HUDEP-2 (cell line): ENCODE measurements around the gene XXYLT1.
A peak's percentile ranks its signal among the peaks of the same experiment; 100 is the strongest.
"Not testable (repeated sequence)": the region's sequence is repeated elsewhere in the genome, so short reads cannot be mapped to it uniquely, and the experiment has no call there.

ENCODE experiments used
- DNase-seq, 76 experiments: peaks; one replicate each; lab custom pipeline; 2025; ENCODE audit not compliant: unreplicated experiment in 76 of 76; lab: John Stamatoyannopoulos, UW

Gene XXYLT1

DNA sequence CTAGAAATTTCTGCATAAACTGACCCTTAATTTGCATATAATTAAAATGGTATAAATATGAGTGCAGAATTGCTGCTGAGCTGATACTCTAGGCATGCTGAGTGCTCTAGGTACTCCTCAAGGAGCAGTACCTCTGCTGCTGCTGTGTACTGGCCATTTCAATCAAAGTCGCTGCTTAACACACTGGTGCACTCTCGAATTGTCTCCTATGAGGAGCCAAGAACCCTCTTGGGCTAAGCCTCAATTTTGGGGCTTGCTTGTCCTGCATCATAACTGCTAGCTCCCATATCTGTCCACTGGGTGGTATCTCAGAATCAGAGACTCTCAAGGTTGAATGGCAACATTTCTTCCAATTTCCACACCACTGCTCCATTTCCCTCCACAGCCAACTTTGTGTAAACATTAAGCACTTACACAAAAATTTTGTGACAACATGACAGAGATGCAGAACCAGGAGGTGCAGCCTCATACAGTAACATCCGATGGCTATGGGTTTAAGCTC, 82.5 kb downstream of the XXYLT1 start:
- DNase-seq, result no peak

DNA sequence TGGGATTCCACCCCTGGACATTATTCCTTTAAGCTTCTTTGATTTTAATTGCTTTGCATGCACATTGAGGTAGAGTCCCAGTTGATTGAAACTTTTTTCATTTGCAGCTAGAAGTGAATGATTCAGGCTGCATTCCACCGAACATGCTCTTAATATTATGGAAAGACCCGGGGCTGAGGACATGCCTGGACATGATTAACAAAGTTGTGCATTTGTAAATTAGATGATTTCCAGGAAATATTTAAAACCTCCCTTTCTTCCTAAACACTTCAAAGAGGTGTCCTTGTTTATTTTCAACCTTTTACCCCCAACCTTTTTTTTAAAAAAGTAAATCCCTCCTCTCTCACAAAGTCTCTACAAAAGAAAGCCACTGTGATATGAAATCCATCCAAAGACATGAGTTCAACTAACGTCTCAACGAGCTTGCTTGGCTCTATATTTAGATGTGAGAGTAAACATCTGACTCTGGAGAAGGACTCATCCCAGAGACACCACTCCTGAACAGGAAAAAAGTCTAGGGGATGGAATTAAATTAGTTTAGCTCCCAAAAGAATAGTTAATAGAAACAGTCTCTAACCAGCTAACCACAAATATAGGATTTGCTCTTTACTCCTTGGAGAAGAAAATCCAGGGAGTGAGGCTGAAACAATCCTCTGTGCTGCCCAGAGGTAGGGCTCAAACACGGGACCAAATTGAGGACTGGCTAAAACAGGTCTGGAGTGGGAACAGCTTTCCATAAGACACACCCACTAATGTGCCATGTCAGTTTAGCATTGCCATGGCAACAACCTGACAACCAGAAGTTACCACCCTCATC, 83.1 kb downstream of the XXYLT1 start:
- DNase-seq, result no peak

DNA sequence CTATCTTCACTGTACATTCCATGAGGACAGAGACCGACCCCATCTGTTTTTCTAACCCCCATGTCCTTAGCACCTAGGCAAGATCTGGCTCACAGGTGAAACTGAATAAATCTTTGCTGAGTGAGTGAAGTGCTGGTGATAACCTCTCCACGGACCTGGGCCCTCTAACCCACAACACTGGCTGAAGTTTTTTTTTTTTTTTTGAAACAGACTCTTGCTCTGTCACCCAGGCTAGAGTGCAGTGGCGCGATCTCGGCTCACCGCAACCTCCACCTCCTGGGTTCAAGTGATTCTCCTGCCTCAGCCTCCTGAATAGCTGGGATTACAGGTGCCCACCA, 84.3 kb downstream of the XXYLT1 start:
- not testable (repeated sequence) for DNase-seq

DNA sequence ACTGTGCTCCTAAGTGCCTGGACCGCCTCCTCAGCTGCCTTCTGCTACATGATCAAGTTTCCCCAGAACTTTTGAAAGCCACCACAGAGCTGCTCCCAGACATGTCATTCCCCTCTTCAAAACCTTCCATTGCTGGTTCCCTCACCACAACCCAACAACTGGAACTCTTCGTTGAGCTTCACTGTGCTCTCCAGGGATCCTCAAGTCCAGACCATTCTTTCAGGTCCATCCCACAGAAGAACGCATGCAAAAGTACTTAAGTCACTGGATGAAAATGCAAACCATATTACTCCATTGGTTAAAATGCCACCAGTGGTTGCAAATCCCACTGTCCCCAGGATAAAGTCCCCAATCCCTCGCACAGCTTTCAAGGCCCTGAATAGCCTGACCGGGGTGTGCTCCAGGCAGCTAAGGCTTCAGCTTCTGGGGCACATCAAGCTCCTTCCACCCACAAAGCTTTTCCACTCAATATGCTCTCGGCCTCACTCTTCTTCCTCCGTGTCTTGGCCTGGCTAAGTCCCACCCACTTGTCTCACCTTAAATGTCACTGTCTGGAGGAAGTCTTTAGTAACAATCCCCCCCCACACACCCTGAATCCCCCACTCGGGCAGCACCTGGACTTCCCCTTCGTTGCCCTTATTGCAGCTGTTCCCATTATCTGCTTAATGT, 84.8 kb downstream of the XXYLT1 start:
- DNase-seq, result no peak

DNA sequence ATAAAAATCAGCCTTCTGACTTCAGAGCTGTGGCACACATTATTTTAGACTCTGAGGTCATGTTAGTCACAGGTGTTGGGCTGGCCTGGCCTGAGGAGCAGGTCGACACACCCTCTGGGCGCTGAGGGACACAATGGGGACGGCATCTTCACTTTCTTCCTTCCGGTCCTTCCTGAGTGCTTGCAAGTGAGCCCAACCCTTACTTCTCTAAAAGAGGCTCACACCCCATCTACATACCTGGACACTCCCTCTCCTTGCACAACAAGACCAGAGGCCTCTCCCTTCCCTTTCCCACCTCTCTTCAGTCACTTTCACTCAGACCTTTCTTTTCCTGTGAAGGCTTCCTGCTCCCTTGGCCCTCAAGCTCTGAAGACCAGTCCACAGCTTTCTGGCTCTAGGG, 85.4 kb downstream of the XXYLT1 start:
- DNase-seq, result no peak

DNA sequence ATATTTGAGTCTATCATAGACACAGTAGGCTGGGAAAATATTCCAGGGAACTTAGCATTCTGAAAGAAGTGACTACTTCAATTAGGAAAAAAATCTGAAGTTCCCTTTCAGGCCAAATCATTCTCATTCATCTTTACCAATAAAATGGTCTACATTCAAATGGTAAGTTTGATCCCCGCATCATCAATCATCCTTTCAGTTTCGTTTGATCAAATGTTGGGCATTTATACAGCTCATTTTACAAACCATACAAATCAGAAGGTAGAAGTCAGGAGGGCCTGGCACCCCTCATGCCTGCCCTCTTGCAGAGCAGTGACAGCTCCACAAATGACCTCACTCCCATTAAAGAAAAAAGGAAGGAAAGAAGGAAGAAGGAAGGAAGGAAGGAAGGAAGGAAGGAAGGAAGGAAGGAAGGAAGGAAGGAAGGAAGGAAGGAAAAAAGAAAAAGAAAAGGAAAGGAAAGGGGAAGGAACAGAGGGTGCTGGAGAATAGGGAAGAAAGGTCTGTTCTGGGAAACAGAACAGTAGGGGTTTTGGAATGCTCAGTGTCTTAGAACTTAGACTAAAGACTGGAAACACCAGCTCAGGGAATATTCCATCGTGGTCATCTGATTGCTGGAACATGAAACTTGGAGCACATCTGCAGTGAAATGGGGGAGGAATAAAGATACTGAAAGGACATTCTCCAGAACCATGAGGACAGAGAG, 86.1 kb downstream of the XXYLT1 start:
- no peak for DNase-seq

DNA sequence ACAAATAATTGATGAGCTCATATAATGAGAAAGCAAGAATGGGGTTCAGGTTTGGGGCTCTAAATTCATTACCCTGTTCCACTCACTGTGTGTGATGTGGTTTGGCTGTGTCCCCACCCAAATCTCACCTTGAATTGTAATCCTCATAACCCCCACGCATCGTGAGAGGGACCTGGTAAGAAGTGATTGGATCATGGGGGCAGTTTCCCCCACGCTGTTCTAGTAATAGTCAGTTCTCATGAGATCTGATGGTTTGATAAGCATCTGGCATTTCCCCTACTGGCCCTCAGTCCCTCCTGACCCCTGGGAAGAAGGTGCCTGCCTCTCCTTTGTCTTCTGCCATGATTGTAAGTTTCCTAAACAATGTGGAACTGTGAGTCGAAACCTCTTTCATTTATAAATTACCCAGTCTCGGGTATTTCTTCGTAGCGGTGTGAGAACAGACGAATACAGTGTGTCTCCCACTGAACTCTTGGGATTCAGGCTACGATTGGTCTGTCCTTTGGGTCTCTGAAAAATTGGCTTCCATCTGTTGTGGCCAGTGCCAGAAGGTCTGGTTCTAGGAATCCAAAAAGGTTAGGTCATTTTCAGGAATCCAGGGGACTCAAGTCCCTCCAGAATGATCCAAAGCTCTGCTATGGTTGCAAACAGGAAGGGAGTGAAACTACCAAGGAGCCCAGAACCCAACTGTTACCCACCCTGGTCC, 87.7 kb downstream of the XXYLT1 start:
- DNase-seq, result no peak

DNA sequence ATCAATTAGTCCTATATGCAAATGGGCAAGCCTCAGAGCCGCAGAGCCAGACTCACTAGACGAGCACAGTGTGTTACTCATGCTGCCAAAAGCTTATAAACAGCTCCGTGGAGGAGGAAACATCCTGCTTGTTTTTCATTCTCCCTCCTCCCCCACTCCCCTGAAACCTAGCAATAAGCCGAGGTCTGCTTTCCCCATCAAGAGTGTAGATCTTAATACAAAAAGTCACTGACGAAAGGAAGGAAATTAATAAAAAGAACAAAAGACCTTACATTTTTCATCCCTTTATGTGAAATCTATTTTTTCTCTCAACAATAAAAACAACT, 88.5 kb downstream of the XXYLT1 start:
- DNase-seq, result no peak

DNA sequence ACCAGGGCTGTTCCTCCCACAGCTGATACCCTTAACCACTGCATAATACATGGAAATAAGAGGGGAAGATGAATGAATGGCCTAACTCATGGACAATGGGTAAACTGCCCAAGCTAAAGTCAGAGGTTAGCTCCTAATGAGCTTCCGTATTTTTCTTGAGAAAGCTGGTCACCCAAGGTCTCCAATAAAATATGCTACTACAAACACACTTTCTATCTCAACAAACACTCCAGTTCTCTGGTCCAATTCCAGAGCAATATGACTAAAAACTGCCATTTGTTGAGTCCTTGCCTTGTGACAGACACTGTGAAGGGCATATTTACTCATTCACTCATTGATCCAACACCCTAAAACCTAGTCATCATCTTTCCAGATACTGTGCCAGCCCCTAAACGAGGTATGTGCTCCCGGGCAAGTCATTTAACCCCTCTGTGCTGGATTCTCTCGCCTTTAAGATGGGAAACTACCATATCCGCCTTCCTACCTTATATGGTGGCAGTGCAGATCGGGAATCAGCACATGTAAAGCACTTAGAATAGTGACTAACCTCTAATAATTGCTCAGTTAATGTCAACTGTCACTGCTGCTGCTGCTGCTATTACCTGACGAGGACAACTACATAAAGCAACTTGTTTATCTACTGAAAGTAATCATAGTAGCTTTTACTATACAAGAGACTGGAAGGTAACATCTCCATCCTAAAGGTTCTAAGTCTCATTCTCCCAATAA, 89.1 kb downstream of the XXYLT1 start:
- no peak for DNase-seq

DNA sequence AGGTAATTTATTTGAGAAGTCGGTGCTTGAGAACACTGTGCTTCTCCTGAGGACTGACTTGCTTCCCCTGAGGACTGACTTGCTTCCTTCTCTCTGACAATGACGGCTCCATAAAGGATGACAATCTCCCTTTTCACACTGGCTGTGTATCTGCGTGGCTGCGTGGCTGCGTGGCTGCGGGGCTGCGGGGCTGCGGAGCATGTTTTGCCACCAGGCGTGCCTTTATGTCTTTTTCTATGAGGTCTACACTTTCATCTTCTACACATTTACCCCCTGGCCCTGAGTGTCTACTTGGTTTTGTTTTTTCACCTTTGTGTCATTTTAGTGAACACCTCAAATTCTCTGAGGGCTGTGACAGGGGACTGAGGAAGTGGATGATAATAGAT, 89.9 kb downstream of the XXYLT1 start:
- DNase-seq, result no peak

DNA sequence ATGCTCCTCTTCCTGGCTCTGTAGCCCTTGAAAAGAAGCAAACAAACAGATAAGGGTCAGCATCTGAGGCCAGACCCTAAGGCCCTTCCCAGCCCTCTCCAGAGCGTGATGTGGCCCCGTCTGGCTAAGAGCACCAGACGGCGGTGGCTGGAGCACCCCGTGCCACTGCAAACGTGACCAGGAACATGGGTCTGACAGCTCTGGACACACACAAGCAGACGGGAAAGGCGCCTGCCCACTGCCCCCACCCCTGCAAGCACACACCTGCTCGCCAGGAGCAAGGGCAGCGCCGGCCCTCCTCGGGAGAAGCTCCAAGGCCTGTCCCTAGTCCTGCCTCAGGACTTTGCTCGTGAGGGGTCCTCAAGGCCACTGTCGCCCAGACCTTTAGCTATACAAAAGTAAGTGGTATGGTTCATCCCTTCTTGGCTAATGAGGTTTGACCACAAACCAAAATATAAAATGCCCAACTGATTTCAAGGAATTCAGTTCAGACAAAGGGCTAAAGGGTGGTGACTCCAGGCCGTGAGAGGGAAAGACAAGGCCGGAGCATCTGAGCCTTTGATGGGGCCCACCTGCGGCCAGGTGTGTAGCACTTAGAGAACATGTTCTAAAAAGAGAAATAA, 90.4 kb downstream of the XXYLT1 start:
- DNase-seq, result no peak

DNA sequence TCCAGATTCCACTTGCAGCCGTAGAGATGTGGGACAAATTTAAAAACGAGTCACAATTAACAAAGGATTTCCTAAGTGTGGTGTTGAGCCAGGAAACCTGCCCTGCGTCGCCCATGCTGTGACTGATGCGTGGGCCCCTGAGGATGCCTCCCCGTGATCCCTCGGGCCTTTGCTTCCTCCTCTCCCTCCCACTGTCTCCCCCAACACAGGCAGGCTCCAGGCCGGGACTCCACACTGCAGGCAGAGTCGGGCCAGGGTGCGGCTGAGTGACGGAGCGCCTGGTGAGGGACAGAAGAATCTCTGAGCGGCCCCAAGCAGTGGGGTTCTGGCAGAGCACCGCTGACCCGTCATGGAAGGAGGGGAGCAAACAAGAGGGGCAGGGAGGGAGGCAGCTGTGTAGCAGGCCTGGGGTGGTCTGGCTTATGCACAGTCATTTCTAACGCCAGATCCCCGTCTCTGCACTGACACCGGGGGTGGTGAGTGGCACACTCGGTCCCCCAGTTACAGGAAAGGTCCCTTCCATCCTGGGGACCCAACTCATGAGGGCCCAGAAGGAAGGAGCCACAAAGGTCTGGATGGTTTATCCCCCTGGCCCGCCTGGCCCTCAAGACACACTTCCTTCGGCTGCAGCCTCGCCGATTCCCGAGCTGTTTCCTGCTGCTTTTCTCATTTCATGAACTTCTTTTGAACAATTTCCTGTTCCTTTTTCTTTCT, 91.0 kb downstream of the XXYLT1 start:
- no peak for DNase-seq

DNA sequence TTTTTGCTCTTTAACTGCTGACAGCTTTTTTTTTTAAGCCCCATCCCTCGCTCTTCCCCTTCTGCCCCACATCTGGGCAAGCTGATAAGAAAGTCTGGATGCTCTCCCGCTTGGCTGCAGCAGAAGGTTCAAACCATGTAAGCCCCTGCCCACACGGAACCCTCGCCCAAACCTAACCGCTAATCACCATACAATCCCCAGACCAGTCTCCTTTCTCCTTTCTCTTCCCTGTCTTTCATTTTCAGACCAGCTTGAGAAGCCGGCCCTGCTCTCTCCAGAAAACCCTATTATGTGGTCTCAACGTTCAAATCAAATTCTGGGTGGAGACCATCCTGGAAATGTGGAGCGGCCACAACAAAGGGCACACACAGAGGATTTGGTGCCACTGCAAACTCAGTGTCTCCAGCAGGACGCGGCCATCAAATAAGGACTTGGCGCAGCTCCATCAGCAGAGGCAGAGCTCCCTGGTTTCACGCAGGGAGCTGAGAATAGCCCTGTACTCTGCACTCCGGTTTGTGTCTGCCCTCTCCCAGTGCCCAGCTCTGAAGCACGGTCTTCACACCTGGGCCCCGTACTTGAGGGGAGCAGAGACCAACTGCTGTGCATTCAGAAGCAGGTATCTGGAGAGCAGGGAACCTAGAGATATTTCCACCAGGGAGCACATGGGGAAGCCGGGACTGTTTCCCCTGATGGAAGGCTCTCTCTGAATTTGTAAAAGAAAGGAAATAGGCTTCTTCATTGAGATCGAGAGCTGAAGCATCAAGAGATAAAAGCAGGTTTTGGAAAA, 92.6 kb downstream of the XXYLT1 start:
- DNase-seq, result peak in 75 of 76 experiments; percentile 53 to 95 (median 84)

DNA sequence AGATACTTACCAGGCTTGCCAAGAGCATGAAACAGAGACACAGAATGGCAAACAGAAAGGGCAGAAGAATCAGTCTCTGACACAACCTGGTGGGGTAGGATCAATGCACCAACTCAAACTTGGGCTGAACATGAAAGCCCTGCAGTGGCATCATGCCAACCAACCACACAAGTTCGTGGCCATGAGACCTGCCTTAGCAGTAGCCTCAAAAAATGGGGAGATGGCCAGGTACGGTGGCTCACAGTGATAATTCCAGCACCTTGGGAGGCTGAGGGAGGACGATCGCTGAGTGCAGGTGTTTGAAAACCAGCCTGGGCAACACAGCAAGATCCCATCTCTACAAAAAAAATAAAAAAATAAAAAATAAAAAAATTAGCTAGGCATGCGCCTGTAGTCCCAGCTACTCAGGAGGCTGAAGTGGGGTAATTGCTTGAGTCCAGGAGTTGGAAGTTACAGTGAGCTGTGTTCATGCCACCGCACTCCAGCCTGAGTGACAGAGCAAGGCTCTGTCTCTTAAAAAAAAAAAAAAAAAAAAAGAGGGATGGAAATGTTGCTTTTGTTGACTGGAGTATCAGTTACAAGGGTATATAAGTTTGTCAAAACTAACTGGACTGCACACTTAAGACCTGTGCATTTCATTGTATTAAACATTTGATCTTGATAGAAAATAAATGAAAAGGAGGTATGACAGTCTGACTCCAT, 93.4 kb downstream of the XXYLT1 start:
- DNase-seq, result peak in 15 of 76 experiments; percentile 10 to 34 (median 17)

DNA sequence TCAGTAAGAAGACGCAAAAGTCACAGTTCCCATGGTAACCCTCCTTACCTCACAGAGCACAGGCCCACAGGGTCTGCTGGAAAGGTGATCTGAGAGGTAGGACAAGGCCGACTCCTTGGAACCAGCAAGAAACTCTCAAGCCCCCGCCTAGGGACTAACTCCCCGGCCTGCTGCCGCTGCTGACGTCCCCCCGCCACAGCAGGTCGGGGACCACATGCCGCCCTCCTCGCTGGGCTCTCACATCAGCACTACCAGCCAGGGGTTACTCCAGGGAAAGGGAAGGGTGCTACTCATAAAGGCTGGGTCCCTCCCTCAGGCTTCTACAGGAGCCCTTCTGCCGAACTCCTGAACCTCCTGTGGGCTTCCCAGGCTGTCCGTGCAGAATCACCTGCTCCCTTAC, 94.2 kb downstream of the XXYLT1 start:
- DNase-seq, result no peak

DNA sequence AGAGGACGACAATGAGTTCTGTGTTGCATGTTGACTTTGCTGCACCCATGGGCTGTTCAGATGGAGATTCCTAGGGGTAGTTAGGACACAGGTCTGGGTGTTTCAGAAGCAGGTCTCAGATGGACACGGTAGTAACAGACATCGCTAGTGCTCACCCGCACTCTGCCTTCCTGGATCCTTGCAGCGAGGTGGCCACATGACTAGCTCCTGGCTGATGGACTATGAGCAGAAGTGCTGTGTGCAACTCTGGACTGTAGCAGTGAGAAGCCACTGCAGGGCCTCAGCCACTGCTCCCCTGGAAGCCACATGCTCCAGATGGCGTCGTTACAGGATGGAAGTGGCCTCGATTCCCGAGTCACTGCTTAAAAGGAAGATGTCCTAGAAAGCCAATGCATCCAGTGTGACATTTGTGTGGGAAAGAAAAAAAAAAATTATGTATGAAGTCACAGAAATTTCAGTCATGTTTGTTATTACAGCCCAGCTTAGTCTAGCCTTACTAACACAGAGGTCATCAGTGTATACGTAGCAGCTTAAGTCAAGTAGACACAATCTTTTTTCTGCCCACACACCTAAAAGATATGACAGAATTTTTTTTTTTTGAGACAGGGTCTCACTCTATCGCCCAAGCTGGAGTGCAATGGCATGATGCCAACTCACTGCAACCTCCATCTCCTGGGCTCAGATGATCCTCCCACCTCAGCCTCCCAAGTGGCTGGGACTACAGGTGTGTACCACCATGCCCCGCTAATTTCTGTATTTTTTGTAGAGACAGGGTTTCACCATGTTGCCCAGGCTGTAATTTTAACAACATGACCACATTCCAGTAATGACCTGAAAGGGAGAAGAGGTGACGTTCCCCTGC, 95.3 kb downstream of the XXYLT1 start:
- DNase-seq, result no peak

DNA sequence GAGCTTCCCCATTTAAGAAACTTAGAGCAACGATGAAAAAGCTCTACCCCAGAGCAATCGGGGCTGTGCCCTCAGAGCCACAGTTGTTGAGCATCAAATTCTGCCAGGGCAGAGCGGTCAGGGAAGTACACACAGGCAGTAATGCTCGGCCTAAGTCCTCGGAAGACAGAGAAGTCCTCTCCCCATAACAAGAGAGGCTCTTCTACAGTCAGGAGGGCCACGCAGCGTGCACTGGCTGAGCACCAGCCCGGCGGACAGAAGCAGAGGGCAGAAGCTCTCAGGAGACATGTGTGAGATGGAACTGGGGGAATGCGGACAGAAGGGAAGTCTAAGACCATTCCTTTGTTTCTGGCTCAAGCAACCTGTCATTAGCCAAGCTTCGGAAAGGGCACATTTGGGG, 95.9 kb downstream of the XXYLT1 start:
- DNase-seq, result no peak
